Endothelial cell of umbilical vein (primary cell): Measurements from ENCODE around the gene ERBB4. TPM values are rescaled to one million over a fixed set of nuclear protein-coding genes. Genes with fewer than 3 reads are reported as not detected.

ENCODE experiments used
- BruUV-seq: library from RNA; stranded (reverse); fragments of 400-500 nt; replicated peaks from 2 replicates; lab custom pipeline; 2021; lab: Mats Ljungman, UMichigan
- CTCF ChIA-PET: fragments of 300-600, 350-600 bp; sonication (Branson Sonifier 250); formaldehyde crosslinking; loops from one replicate; lab custom pipeline; 2021; ENCODE audit warnings: antibody characterized with exemption, inconsistent platforms; lab: Charles Lee
- POLR2A ChIA-PET: fragments of 300-600, 350-600 bp; sonication (Branson Sonifier 250); formaldehyde crosslinking; loops from one replicate; lab custom pipeline; 2021; ENCODE audit warnings: antibody characterized with exemption, inconsistent platforms; lab: Charles Lee
- DNase-seq: peaks from one replicate; pipeline ENCODE4 v3.0.0-alpha.2; 2011; ENCODE audit warnings: low read depth, low spot score
- FAIRE-seq: peaks from 2 replicates; lab custom pipeline; 2011; peaks lifted over from hg19 to GRCh38; lab: Jason Lieb, UNC
- H2AFZ ChIP-seq: 2 replicates; pipeline ENCODE4 v1.6.0; 2012; ENCODE audit warnings: low read depth, low read length, control low read depth, inconsistent platforms
- H3K27ac ChIP-seq: 2 replicates; pipeline ENCODE4 v1.5.1; 2011; ENCODE audit warnings: low read depth, mild to moderate bottlenecking, control low read depth, low read length, moderate library complexity; ENCODE audit not compliant: insufficient read depth
- H3K27me3 ChIP-seq, 2 experiments: 2 replicates each; pipeline versions ENCODE4 v1.6.0 to v1.6.1; 2011; ENCODE audit warnings: low read length in 2 of 2, mixed read lengths in 1 of 2; ENCODE audit not compliant: control insufficient read depth in 2 of 2, insufficient read depth in 2 of 2
- H3K36me3 ChIP-seq, 2 experiments: 2 replicates in 1 of 2; 3 replicates in 1 of 2; pipeline ENCODE4 v1.5.1; 2011; ENCODE audit warnings: low read length in 2 of 2, mild to moderate bottlenecking in 1 of 2, moderate library complexity in 1 of 2; ENCODE audit not compliant: control insufficient read depth in 2 of 2, insufficient read depth in 2 of 2; ENCODE audit errors: extremely low read depth in 1 of 2
- H3K4me1 ChIP-seq: 3 replicates; pipeline ENCODE4 v1.5.1; 2011; ENCODE audit warnings: mild to moderate bottlenecking, low read length; ENCODE audit not compliant: control insufficient read depth, insufficient read depth; ENCODE audit errors: extremely low read depth
- H3K4me2 ChIP-seq: 2 replicates; pipeline ENCODE4 v1.6.1; 2011; ENCODE audit warnings: low read length, control low read depth, mixed read lengths; ENCODE audit not compliant: insufficient read depth
- H3K4me3 ChIP-seq, 3 experiments: fragments of 200-600 bp in 1 of 3; sonication (generic), shearing (Covaris generic) in 1 of 3; replicated peaks in 1 of 3; 2 replicates each; pipeline ENCODE4 v1.5.1; 2011 to 2016; ENCODE audit warnings: control low read depth in 3 of 3, low read length in 3 of 3, mild to moderate bottlenecking in 2 of 3, inconsistent platforms in 1 of 3, low read depth in 1 of 3, moderate library complexity in 1 of 3; ENCODE audit not compliant: insufficient read depth in 1 of 3
- H3K79me2 ChIP-seq: 2 replicates; pipeline ENCODE4 v1.6.0; 2012; ENCODE audit warnings: low read length, inconsistent platforms; ENCODE audit not compliant: control insufficient read depth, insufficient read depth
- H3K9ac ChIP-seq: replicated peaks from 2 replicates; pipeline ENCODE3; 2011; ENCODE audit warnings: low read length, control low read depth; ENCODE audit not compliant: insufficient read depth; ENCODE audit errors: extremely low read depth
- H3K9me1 ChIP-seq: replicated peaks from 3 replicates; pipeline ENCODE4 v1.6.0; 2011; ENCODE audit warnings: mild to moderate bottlenecking, low read length; ENCODE audit not compliant: control insufficient read depth, insufficient read depth; ENCODE audit errors: extremely low read depth
- H3K9me3 ChIP-seq: replicated peaks from 2 replicates; pipeline ENCODE4 v1.5.1; 2012; ENCODE audit warnings: low read length, inconsistent platforms; ENCODE audit not compliant: control insufficient read depth, insufficient read depth
- H4K20me1 ChIP-seq: replicated peaks from 2 replicates; pipeline ENCODE3; 2011; ENCODE audit warnings: mild to moderate bottlenecking, low read length; ENCODE audit not compliant: control insufficient read depth, insufficient read depth; ENCODE audit errors: extremely low read depth
- EZH2 ChIP-seq: IDR thresholded peaks from 2 replicates; pipeline ENCODE4 v1.6.1; 2012; ENCODE audit warnings: borderline replicate concordance, low read depth, mild to moderate bottlenecking, moderate library complexity, low read length, inconsistent platforms; ENCODE audit not compliant: severe bottlenecking
- FOS ChIP-seq: IDR thresholded peaks from 2 replicates; pipeline ENCODE4 v1.6.1; 2011; ENCODE audit warnings: mild to moderate bottlenecking, low read length, moderate library complexity, borderline replicate concordance; ENCODE audit not compliant: insufficient read depth
- GATA2 ChIP-seq: IDR thresholded peaks from 2 replicates; pipeline ENCODE4 v1.7.0; 2011; ENCODE audit warnings: low read depth, mild to moderate bottlenecking, moderate library complexity, mixed read lengths, low read length; ENCODE audit not compliant: insufficient read length, insufficient read depth
- JUN ChIP-seq: IDR thresholded peaks from 2 replicates; pipeline ENCODE4 v1.6.1; 2011; ENCODE audit warnings: borderline replicate concordance, low read depth; ENCODE audit not compliant: insufficient read length, insufficient read depth
- MYC ChIP-seq: IDR thresholded peaks from one replicate; pipeline ENCODE4 v1.6.1; 2011; ENCODE audit warnings: mild to moderate bottlenecking, low read depth, low read length
- POLR2A ChIP-seq: IDR thresholded peaks from 2 replicates; pipeline ENCODE4 v1.6.1; 2012; ENCODE audit warnings: low read depth, mild to moderate bottlenecking, control low read depth, low read length
- POLR2AphosphoS5 ChIP-seq: IDR thresholded peaks from 2 replicates; pipeline ENCODE4 v1.6.1; 2012; ENCODE audit warnings: low read depth, mild to moderate bottlenecking, control low read depth, low read length, moderate library complexity; ENCODE audit not compliant: insufficient read depth
- dilution Hi-C: fragments of 300-500 bp; cut with MboI; formaldehyde crosslinking; loops from one replicate; pipeline ENCODE4 v1.15.0; 2019; ENCODE audit warnings: low sequenced_read_pairs; ENCODE audit not compliant: extremely low pct_ligation_motif_present
- intact Hi-C: fragments of 100-400 bp; cut with micrococcal nuclease; formaldehyde crosslinking; loops from one replicate; pipeline ENCODE4 v1.10.0; 2022
- polyA plus RNA-seq, 4 experiments: library from polyadenylated mRNA; depleted of rRNA in 3 of 4; stranded (reverse) in 3 of 4; unstranded in 1 of 4; fragments of >200 nt; gene quantifications; 2 replicates each; pipeline versions ENCODE4 v1.2.1 to v1.2.3, GENCODE V29; 2011 to 2012; ENCODE audit warnings: missing spikeins in 1 of 4
- total RNA-seq: library from RNA; stranded (reverse); gene quantifications from 2 replicates; pipeline ENCODE4 v1.2.3, GENCODE V29; 2021
- TF ChIP-seq, protein P1 (sequence below): IDR thresholded peaks from 2 replicates; pipeline ENCODE4 v1.6.1; 2011; ENCODE audit not compliant: insufficient read depth, insufficient read length
- TF ChIP-seq, protein P2 (sequence below), 2 donors: IDR thresholded peaks; 1 replicate in 1 of 2; 2 replicates in 1 of 2; pipeline ENCODE4 v1.5.1; 2011; ENCODE audit warnings: low read length in 2 of 2, mild to moderate bottlenecking in 2 of 2, moderate library complexity in 2 of 2, control low read depth in 1 of 2, inconsistent platforms in 1 of 2, low read depth in 1 of 2; ENCODE audit not compliant: insufficient read depth in 1 of 2; ENCODE audit errors: extremely low read depth in 1 of 2

The ERBB4 gene
- total and polyA plus RNA-seq, 2 donors (not counting 3 experiments of a cell fraction or from before 2014, with no cell fraction given) = 0.01 to 0.27 TPM

DNA sequence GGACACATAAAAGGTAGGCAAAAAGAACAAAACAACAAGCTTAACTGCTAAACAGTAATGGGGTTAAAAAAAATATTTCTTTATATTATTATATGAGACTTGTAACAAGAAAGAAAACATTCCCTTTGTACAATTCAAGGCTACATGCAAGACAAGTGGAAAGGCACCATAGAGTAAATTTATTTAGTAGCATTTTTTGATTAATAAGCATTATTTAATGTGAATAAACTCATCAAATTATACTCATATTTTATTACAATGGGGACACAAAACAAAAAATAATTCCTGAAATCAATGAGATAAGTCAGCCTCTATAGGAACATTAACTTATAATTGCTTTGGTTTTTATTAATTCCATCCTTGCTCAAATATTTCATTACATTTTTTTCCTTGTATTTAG, 809.2 kb downstream of the ERBB4 start:
- FAIRE-seq (no peak), DNase-seq (no peak)
- no peaks in the 10 kb centered on the region for H3K9me3 ChIP-seq
- intact Hi-C loops (no loop called here), dilution Hi-C loops (no loop called here)
- H3K9ac ChIP-seq = no peak overlapping the region
- TF ChIP-seq GATA2 = no peak
- TF ChIP-seq, protein P1, sequence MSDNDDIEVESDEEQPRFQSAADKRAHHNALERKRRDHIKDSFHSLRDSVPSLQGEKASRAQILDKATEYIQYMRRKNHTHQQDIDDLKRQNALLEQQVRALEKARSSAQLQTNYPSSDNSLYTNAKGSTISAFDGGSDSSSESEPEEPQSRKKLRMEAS = no peak
- TF ChIP-seq, protein P2, sequence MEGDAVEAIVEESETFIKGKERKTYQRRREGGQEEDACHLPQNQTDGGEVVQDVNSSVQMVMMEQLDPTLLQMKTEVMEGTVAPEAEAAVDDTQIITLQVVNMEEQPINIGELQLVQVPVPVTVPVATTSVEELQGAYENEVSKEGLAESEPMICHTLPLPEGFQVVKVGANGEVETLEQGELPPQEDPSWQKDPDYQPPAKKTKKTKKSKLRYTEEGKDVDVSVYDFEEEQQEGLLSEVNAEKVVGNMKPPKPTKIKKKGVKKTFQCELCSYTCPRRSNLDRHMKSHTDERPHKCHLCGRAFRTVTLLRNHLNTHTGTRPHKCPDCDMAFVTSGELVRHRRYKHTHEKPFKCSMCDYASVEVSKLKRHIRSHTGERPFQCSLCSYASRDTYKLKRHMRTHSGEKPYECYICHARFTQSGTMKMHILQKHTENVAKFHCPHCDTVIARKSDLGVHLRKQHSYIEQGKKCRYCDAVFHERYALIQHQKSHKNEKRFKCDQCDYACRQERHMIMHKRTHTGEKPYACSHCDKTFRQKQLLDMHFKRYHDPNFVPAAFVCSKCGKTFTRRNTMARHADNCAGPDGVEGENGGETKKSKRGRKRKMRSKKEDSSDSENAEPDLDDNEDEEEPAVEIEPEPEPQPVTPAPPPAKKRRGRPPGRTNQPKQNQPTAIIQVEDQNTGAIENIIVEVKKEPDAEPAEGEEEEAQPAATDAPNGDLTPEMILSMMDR (IDR thresholded peaks at IDR 0.05; ENCODE audit: extremely low read depth in 1 of 2, insufficient read depth in 1 of 2, low read depth in 1 of 2, low read length in 2 of 2) = no peak
- TF ChIP-seq EZH2 = no peak
- TF ChIP-seq MYC = no peak
- no peaks in the 10 kb centered on the region for H3K36me3 ChIP-seq
- H3K4me2 ChIP-seq = no peak overlapping the region
- no peaks in the 10 kb centered on the region for H3K27me3 ChIP-seq
- no peaks in the 10 kb centered on the region for H3K9me1 ChIP-seq
- no peak overlapping the region for H2AFZ ChIP-seq
- CTCF ChIA-PET = interaction anchor here (0.8 to 1.0 kb wide), 2 partner anchors 820 to 838 kb away, joined by 3 read pairs; no protein-coding TSS in a partner anchor
- no peak overlapping the region for H3K27ac ChIP-seq
- H3K79me2 ChIP-seq = no peaks in the 10 kb centered on the region
- BruUV-seq = no TSS peak
- no peaks in the 10 kb centered on the region for H3K4me1 ChIP-seq
- H3K4me3 ChIP-seq = no peak overlapping the region
- no peaks in the 10 kb centered on the region for H4K20me1 ChIP-seq
- POLR2A ChIA-PET = no interaction called here

DNA sequence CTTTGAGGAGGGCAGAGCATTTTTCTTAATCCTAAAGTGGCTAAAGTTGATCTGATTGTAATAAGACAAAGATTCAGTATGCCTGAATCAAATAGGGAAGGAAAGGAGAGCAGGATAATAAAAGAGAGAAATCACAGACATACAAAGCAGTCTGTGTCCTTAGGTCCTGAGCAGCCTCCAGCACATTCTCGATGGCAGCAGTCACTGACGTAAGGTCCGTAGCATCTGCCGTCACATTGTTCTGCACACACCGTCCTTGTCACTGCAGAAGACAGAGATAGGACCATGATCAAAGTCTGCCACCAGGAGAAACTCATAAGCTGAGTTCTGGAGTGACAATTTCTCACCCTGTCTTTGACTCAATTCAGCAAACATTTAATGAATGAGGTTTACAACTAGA, 813.7 kb downstream of the ERBB4 start:
- no peaks in the 10 kb centered on the region for H4K20me1 ChIP-seq
- no peaks in the 10 kb centered on the region for H3K27me3 ChIP-seq
- FAIRE-seq = no peak
- H3K9me1 ChIP-seq = no peaks in the 10 kb centered on the region
- no peaks in the 10 kb centered on the region for H3K9me3 ChIP-seq
- intact Hi-C loops = no loop called here
- H3K79me2 ChIP-seq = no peaks in the 10 kb centered on the region
- H3K27ac ChIP-seq = no peak overlapping the region
- DNase-seq = no peak
- no TSS peak for BruUV-seq
- POLR2A ChIA-PET = no interaction called here
- no peaks in the 10 kb centered on the region for H3K36me3 ChIP-seq
- CTCF ChIA-PET = interaction anchor here (1.0 kb wide), 1 partner anchor 154 kb away, joined by 3 read pairs; no protein-coding TSS in a partner anchor
- no peaks in the 10 kb centered on the region for H3K4me1 ChIP-seq
- dilution Hi-C loops = no loop called here
- H3K4me2 ChIP-seq = no peak overlapping the region
- no peak overlapping the region for H3K9ac ChIP-seq
- TF ChIP-seq POLR2A (no peak), POLR2AphosphoS5 (no peak), FOS (no peak), JUN (no peak), GATA2 (no peak)
- TF ChIP-seq, protein P1 = no peak
- TF ChIP-seq, protein P2 (IDR thresholded peaks at IDR 0.05; ENCODE audit: extremely low read depth in 1 of 2, insufficient read depth in 1 of 2, low read depth in 1 of 2, low read length in 2 of 2) = no peak
- H3K4me3 ChIP-seq = no peak overlapping the region
- H2AFZ ChIP-seq = no peak overlapping the region
